ENCODE data around the gene CDKL2. TPM values are rescaled to one million over a fixed set of nuclear protein-coding genes. Genes with fewer than 3 reads are reported as not detected.
"Not testable (repeated sequence)": the region's sequence is repeated elsewhere in the genome, so short reads cannot be mapped to it uniquely, and the experiment has no call there.

The CDKL2 gene
- polyA plus RNA-seq, 1 experiment = 0.38 TPM

DNA sequence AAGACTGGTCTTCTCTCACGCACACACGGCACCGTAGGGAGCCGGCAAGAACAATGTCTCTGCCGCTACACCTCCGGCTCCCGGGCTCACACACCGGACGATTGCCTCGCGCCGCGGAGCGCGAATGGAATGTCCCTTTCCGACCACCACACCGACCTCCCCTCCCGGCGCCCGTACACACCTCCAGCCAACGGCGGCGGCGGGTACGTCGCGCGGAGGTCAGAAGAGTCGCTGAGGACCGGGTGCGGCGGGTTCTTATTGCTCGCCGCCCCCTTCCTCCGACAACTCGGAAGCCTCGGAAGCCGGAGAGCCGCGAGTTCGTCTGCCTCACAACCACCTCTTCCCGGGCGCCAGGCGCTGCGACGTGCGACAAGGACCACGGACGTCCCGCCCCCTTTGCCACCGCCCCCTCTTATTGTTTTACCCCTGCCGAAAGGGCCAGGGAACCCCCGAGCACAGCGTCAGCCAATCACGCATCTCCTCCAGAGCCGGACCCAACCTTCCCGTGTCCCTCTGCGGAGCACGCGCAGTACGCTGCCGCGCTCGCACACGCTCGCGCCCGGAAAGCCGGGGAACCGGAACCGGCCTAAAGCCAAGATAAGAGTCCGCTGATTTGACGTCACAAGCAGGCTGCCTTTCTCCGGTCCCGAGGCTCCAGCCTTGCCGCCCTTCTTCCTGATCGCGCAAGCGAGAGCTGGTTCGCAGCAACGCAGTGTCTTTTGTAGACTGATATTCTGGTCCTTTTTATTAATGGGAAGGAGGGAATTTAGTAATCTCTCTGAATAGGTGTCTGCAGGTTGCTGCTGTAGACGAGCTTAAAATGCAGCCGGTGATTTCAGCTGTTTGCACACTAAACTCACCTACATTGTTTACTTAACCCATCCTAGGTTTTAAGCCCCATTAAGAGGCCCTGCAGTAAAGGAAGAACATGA lies 43.0 kb upstream of the CDKL2 start, which contains the start of gene G3BP2:
Gene G3BP2, minus strand, starts transcription at position 385 of the 932 bp plus-strand sequence. CDS start 11,386 bp downstream, outside the sequence.
- H3K27me3 ChIP-seq (ENCODE audit: control insufficient read depth, insufficient read depth, low read length) = no peaks in the 10 kb centered on the region
- TF ChIP-seq, protein P1, sequence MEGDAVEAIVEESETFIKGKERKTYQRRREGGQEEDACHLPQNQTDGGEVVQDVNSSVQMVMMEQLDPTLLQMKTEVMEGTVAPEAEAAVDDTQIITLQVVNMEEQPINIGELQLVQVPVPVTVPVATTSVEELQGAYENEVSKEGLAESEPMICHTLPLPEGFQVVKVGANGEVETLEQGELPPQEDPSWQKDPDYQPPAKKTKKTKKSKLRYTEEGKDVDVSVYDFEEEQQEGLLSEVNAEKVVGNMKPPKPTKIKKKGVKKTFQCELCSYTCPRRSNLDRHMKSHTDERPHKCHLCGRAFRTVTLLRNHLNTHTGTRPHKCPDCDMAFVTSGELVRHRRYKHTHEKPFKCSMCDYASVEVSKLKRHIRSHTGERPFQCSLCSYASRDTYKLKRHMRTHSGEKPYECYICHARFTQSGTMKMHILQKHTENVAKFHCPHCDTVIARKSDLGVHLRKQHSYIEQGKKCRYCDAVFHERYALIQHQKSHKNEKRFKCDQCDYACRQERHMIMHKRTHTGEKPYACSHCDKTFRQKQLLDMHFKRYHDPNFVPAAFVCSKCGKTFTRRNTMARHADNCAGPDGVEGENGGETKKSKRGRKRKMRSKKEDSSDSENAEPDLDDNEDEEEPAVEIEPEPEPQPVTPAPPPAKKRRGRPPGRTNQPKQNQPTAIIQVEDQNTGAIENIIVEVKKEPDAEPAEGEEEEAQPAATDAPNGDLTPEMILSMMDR (IDR thresholded peaks at IDR 0.05; ENCODE audit: insufficient read depth, low read depth, low read length) = no peak
- ChIA-PET CTCF (interaction anchor here (2.2 to 2.7 kb wide), 2 partner anchors 51 kb away, joined by 9 to 12 read pairs; partner anchors contain the start of gene USO1), POLR2A (interaction anchor here (0.6 kb wide), 1 partner anchor 79 kb away, joined by 4 read pairs; no protein-coding TSS in a partner anchor)
- DNase-seq (ENCODE audit: low read depth) = peak; percentile 90
- H3K36me3 ChIP-seq (ENCODE audit: control insufficient read depth, insufficient read depth, low read length) = no peaks in the 10 kb centered on the region
- H3K4me3 ChIP-seq (ENCODE audit: low read depth, low read length) = peak within 1 kb of the TSS; percentile 89

DNA sequence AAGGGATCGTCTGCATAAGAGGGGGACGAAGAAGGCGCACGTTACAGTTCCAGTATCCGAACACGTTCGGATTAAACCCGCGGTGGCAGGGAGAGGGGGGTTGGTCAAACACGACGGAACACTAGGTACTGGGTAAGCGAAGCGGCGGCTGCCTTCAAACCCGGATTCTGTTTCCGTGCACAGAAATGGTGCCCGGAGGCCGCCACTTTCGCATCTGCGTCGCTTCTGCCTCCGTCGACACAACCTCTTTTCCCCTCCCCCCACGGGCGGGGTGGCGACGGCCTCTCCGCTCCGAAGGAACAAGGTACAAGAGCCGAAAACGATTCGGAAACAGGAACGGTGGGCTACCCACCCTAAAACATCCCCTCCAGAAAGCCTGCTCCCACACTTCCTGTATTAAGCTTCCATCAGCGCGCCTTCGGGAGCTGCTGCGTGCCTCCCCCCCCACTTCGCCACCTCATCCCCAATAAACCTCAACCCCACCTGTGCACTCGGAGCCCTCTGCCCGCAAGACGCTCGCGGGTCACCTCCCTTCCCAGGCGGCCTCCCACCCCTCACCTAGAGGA lies 42.2 kb upstream of the CDKL2 start:
- CTCF ChIA-PET = interaction anchor here (2.2 kb wide), 1 partner anchor 51 kb away, joined by 12 read pairs; the partner anchor contains the start of gene USO1

DNA sequence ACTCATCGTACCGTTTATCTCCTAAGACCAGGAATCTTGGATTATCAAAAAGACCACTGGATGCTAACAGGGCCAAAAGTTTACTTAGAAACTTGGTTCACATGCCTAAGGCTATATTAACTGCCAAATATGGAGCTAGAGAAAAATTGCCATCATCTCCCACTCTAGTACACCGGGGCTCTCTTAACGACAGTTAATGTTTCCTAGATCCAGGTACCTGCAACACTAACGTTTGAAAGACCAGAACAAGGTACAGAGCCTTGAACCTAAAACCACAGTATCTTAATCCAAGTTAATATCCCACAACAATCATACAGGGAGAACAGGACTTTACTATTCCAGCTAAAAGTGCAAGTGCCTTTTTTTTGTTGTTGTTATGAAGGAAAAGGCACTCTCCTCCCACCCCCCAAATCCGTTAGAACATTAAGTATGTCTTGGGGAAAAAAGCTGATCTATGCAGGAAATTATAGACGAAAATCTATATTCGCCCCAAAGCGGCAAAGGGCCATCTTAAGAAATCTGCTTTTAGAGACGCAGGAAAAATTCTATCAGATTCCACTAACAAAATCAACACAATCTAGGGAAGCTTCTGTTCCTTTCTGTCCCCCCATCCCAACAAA lies 41.6 kb upstream of the CDKL2 start:
- Histone ChIP-seq H3K4me3 (ENCODE audit: low read depth, low read length) (peak overlapping the region; percentile 89), H3K27me3 (ENCODE audit: control insufficient read depth, insufficient read depth, low read length) (no peaks in the 10 kb centered on the region), H3K36me3 (ENCODE audit: control insufficient read depth, insufficient read depth, low read length) (no peaks in the 10 kb centered on the region)
- TF ChIP-seq, protein P1 (IDR thresholded peaks at IDR 0.05; ENCODE audit: insufficient read depth, low read depth, low read length) = no peak
- CTCF ChIA-PET = interaction anchor here (0.6 to 2.2 kb wide), 2 partner anchors 38 to 52 kb away, joined by 3 to 12 read pairs; partner anchors contain the start of gene USO1
- POLR2A ChIA-PET = no interaction called here
- no peak for DNase-seq (ENCODE audit: low read depth)

More for the DNA sequence above, 42.2 kb upstream of the CDKL2 start:
- TF ChIP-seq, protein P1 (IDR thresholded peaks at IDR 0.05; ENCODE audit: insufficient read depth, low read depth, low read length) = no peak
- POLR2A ChIA-PET = no interaction called here
- no peaks in the 10 kb centered on the region for H3K27me3 ChIP-seq (ENCODE audit: control insufficient read depth, insufficient read depth, low read length)
- H3K4me3 ChIP-seq (ENCODE audit: low read depth, low read length) = peak overlapping the region; percentile 89
- DNase-seq (ENCODE audit: low read depth) = no peak
- H3K36me3 ChIP-seq (ENCODE audit: control insufficient read depth, insufficient read depth, low read length) = no peaks in the 10 kb centered on the region

DNA sequence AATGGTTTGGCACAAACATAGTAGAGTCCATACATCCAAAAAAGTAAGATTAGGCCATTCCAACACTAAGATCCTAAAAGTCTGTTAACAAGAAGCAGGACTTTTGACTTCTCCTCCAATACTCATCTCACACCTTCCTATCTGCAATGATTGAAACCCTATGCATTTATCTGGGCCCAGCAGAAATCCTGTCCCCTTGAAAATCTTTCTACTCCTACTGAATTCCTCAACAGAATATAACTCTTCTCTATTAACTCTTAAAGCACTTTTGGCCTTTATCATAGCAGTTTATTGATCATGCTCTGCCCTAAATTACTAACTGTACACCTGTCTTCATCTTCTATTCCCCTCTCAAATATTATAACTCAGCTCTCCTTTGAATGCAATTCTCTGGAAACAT lies 38.3 kb upstream of the CDKL2 start:
- no peaks in the 10 kb centered on the region; the same call in 1 of the 2 replicates for H3K36me3 ChIP-seq (ENCODE audit: control insufficient read depth, insufficient read depth, low read length)
- ChIA-PET POLR2A (no interaction called here), CTCF (interaction anchor here (0.9 to 2.5 kb wide), 4 partner anchors 11 to 55 kb away, joined by 3 to 7 read pairs (median 5); no protein-coding TSS in a partner anchor)
- no peak overlapping the region for H3K4me3 ChIP-seq (ENCODE audit: low read depth, low read length)
- no peak for DNase-seq (ENCODE audit: low read depth)
- no peaks in the 10 kb centered on the region for H3K27me3 ChIP-seq (ENCODE audit: control insufficient read depth, insufficient read depth, low read length)
- TF ChIP-seq, protein P1 (IDR thresholded peaks at IDR 0.05; ENCODE audit: insufficient read depth, low read depth, low read length) = no peak

DNA sequence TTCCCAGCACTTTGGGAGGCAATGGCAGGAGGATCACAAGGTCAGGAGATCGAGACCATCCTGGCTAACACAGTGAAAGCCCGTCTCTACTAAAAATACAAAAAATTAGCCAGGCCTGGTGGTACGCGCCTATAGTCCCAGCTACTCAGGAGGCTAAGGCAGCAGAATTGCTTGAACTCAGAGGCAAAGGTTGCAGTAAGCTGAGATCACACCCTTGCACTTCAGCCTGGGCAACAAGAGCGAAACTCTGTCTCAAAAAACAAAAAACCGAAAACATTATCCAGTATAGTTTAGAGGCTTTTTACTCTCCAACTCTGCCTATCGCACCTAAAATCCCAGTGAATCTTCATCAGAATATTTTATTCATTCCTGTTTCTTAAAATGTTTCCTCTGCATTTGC lies 37.3 kb upstream of the CDKL2 start:
- H3K4me3 ChIP-seq (ENCODE audit: low read depth, low read length); POLR2A ChIA-PET; H3K36me3 ChIP-seq (ENCODE audit: control insufficient read depth, insufficient read depth, low read length); H3K27me3 ChIP-seq (ENCODE audit: control insufficient read depth, insufficient read depth, low read length); DNase-seq (ENCODE audit: low read depth); CTCF ChIA-PET: not testable (repeated sequence)

All from BJ (cell line).